DOHH2 (cell line): ENCODE measurements around the gene TDG.
"Not testable (repeated sequence)": the region's sequence is repeated elsewhere in the genome, so short reads cannot be mapped to it uniquely, and the experiment has no call there.

Source experiments
- CTCF ChIP-seq: fragments of 200-600 bp; sonication (generic); IDR thresholded peaks from one replicate; pipeline ENCODE4 v1.5.1; 2014; ENCODE audit warnings: antibody characterized with exemption, mild to moderate bottlenecking, low read depth, low read length; ENCODE audit not compliant: poor library complexity, severe bottlenecking
- EZH2phosphoT487 ChIP-seq: fragments of 200-600 bp; sonication (generic); IDR thresholded peaks from 2 replicates; pipeline ENCODE4 v1.6.1; 2017; ENCODE audit warnings: borderline replicate concordance, mild to moderate bottlenecking, antibody characterized with exemption, low read length, moderate library complexity, mixed read lengths

- not testable (repeated sequence) for TF ChIP-seq CTCF, EZH2phosphoT487
These were observed 70.5 kb downstream of the TDG start for GRCh38 chr12:104036143-104036542.
